PC-3 (cell line): ENCODE measurements around the gene DIRAS1. TPM values are rescaled to one million over a fixed set of nuclear protein-coding genes. Genes with fewer than 3 reads are reported as not detected.

Source experiments
- ATAC-seq: fragments of 200-7000 bp; cut with Tn5 transposase; 2 replicates; pipeline ENCODE4 v1.9.1; 2020; ENCODE audit warnings: mild to moderate bottlenecking, moderate library complexity
- BruUV-seq: library from RNA; stranded (reverse); fragments of 400-500 nt; replicated peaks from 2 replicates; lab custom pipeline; 2021; lab: Mats Ljungman, UMichigan
- CTCF ChIA-PET: fragments of 300-600 bp; sonication (Branson Sonifier 250); formaldehyde crosslinking; loops from one replicate; lab custom pipeline; 2022; ENCODE audit warnings: antibody characterized with exemption; lab: Charles Lee
- POLR2A ChIA-PET: fragments of 300-600 bp; sonication (Branson Sonifier 250); formaldehyde crosslinking; loops from one replicate; lab custom pipeline; 2022; ENCODE audit warnings: antibody characterized with exemption; ENCODE audit not compliant: unreplicated experiment; lab: Charles Lee
- DNase-seq: peaks from one replicate; pipeline ENCODE4 v3.0.0-alpha.2; 2015
- H2AFZ ChIP-seq: fragments of 300-600 bp; sonication (generic); 2 replicates; pipeline ENCODE4 v1.6.0; 2016; ENCODE audit warnings: antibody characterized with exemption, low read length
- H3F3A ChIP-seq: fragments of 300-600 bp; sonication (generic); one replicate; pipeline ENCODE4 v1.6.0; 2017; ENCODE audit warnings: antibody characterized with exemption, low read length, control low read depth, mild to moderate bottlenecking; ENCODE audit not compliant: unreplicated experiment
- H3K27ac ChIP-seq: fragments of 300-600 bp; sonication (generic); 2 replicates; pipeline ENCODE4 v1.5.1; 2016; ENCODE audit warnings: mild to moderate bottlenecking, low read length
- H3K27me3 ChIP-seq: fragments of 300-600 bp; sonication (generic); 2 replicates; pipeline ENCODE4 v1.6.1; 2016; ENCODE audit warnings: low read length, mixed read lengths
- H3K36me3 ChIP-seq: fragments of 300-600 bp; sonication (generic); 2 replicates; pipeline ENCODE4 v1.6.1; 2016; ENCODE audit warnings: low read depth, mixed run types, low read length, mixed read lengths
- H3K4me1 ChIP-seq: fragments of 300-600 bp; sonication (generic); 2 replicates; pipeline ENCODE4 v1.5.1; 2016; ENCODE audit warnings: low read length; ENCODE audit not compliant: insufficient read depth
- H3K4me2 ChIP-seq: fragments of 300-600 bp; sonication (generic); 2 replicates; pipeline ENCODE4 v1.6.0; 2016; ENCODE audit warnings: low read length
- H3K4me3 ChIP-seq: fragments of 300-600 bp; sonication (generic); 2 replicates; pipeline ENCODE4 v1.5.1; 2016; ENCODE audit warnings: mild to moderate bottlenecking, low read length, mixed read lengths
- H3K79me2 ChIP-seq: fragments of 300-600 bp; sonication (generic); 2 replicates; pipeline ENCODE4 v1.6.1; 2017; ENCODE audit warnings: low read length, mixed read lengths
- H3K9ac ChIP-seq: fragments of 300-600 bp; sonication (generic); 2 replicates; pipeline ENCODE4 v1.6.0; 2016; ENCODE audit warnings: mild to moderate bottlenecking, low read length
- H3K9me2 ChIP-seq: fragments of 300-600 bp; sonication (generic); replicated peaks from 2 replicates; pipeline ENCODE4 v1.6.1; 2016; ENCODE audit warnings: mixed run types, low read length, mixed read lengths
- H3K9me3 ChIP-seq: fragments of 300-600 bp; sonication (generic); 2 replicates; pipeline ENCODE4 v1.6.1; 2016; ENCODE audit warnings: low read length, mixed read lengths
- H4K20me1 ChIP-seq: fragments of 300-600 bp; sonication (generic); 2 replicates; pipeline ENCODE4 v1.6.1; 2016; ENCODE audit warnings: low read length, mixed read lengths
- EZH2 ChIP-seq: fragments of 300-600 bp; sonication (generic); IDR thresholded peaks from one replicate; pipeline ENCODE4 v1.6.1; 2017; ENCODE audit warnings: antibody characterized with exemption, mild to moderate bottlenecking, low read length; ENCODE audit not compliant: unreplicated experiment
- EZH2phosphoT487 ChIP-seq: fragments of 300-600 bp; sonication (generic); IDR thresholded peaks from 2 replicates; pipeline ENCODE4 v1.6.1; 2018; ENCODE audit warnings: mild to moderate bottlenecking, antibody characterized with exemption, low read length, borderline replicate concordance
- intact Hi-C: fragments of 100-400 bp; cut with micrococcal nuclease; formaldehyde crosslinking; loops from 2 replicates; pipeline ENCODE4 v1.9.0; 2023
- total RNA-seq: library from RNA; depleted of rRNA; stranded (reverse); fragments of >200 nt; gene quantifications from 2 replicates; pipeline ENCODE4 v1.2.3, GENCODE V29; 2014
- TF ChIP-seq, protein P1 (sequence below): fragments of 300-600 bp; sonication (generic); conservative IDR thresholded peaks from 2 replicates; pipeline ENCODE4 v1.5.1; 2017; ENCODE audit warnings: antibody characterized with exemption, low read depth, mild to moderate bottlenecking, low read length

Gene DIRAS1
- total RNA-seq, 1 experiment from 2014 or later: 2.0 TPM

DNA sequence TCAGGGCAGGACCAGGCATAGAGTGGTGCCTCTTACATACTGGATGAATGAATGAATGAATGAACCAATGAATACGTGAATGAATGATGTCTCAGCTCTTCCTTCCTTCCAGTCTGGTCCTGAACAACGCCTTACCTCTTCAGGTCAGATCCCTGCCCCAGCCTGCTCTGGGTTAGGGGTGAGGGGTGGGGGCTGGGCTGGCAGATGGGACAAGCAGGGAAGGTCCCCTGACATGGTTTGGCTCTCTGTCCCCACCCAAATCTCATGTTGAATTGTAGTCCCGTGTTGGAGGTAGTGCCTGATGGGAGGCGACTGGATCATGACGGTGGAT is 9.3 kb downstream of the DIRAS1 start:
- POLR2A ChIA-PET: no interaction called here
- Histone ChIP-seq H3F3A (no peaks in the 10 kb centered on the region), H2AFZ (no peak overlapping the region)

DNA sequence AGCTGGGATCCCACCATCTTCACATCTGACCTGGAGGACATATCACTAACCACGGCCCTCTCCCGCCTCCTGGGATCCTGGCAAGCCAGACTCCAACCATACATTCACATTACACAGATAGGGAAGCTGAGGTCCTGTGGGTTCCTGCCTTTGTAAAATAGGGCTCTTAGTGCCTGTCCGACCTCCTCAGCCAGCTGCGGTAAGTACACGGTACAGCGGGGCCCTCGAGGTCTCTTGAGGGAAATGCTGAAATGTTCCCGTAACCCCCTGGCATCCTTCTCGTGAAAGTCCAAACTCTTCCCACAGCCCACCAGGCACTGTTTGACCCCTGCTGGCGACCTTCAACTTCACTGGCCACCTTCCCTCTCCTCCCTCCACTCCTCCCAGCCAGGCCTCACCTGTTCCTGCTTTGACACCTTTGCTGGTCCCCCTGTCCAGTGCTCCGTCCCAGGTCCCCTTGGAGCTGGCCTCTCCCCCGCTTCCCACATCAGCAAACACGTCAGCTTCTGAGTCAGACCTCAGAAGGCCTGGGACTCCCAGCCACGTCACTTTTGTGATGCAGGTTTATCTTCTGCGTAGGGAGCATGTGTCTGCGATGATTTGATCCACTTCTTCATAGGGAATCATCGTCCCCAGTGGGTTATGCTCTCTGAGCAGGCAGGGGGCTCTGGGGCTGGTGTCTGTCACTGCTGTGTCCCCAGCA is 9.8 kb downstream of the DIRAS1 start:
- no peaks in the 10 kb centered on the region for H3K36me3 ChIP-seq
- H3K79me2 ChIP-seq: no peaks in the 10 kb centered on the region
- no peaks in the 10 kb centered on the region; the same call in 1 of the 2 replicates for H3K4me1 ChIP-seq
- no peaks in the 10 kb centered on the region for H3K9me2 ChIP-seq
- TF ChIP-seq EZH2 (no peak), EZH2phosphoT487 (no peak)
- TF ChIP-seq, protein P1, sequence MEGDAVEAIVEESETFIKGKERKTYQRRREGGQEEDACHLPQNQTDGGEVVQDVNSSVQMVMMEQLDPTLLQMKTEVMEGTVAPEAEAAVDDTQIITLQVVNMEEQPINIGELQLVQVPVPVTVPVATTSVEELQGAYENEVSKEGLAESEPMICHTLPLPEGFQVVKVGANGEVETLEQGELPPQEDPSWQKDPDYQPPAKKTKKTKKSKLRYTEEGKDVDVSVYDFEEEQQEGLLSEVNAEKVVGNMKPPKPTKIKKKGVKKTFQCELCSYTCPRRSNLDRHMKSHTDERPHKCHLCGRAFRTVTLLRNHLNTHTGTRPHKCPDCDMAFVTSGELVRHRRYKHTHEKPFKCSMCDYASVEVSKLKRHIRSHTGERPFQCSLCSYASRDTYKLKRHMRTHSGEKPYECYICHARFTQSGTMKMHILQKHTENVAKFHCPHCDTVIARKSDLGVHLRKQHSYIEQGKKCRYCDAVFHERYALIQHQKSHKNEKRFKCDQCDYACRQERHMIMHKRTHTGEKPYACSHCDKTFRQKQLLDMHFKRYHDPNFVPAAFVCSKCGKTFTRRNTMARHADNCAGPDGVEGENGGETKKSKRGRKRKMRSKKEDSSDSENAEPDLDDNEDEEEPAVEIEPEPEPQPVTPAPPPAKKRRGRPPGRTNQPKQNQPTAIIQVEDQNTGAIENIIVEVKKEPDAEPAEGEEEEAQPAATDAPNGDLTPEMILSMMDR: no peak
- no peaks in the 10 kb centered on the region for H3F3A ChIP-seq
- DNase-seq (peak; percentile 21), ATAC-seq (no peak)
- no peak overlapping the region for H2AFZ ChIP-seq
- H3K9me3 ChIP-seq: 0 out of 2 replicates have a peak, but pooled peaks cover 7% of the 10 kb centered on the region
- no peak overlapping the region for H3K4me2 ChIP-seq
- H4K20me1 ChIP-seq: no peaks in the 10 kb centered on the region
- ChIA-PET POLR2A (no interaction called here), CTCF (no interaction called here)
- intact Hi-C loops: no loop called here
- no peak overlapping the region for H3K27ac ChIP-seq
- BruUV-seq: no TSS peak
- H3K27me3 ChIP-seq: no peaks in the 10 kb centered on the region
- no peak overlapping the region for H3K9ac ChIP-seq
- no peak overlapping the region for H3K4me3 ChIP-seq

More for the DNA sequence above, 9.3 kb downstream of the DIRAS1 start:
- no peaks in the 10 kb centered on the region for H3K79me2 ChIP-seq
- H3K9me2 ChIP-seq: no peaks in the 10 kb centered on the region
- no peaks in the 10 kb centered on the region for H3K36me3 ChIP-seq
- H3K9me3 ChIP-seq: 0 out of 2 replicates have a peak, but pooled peaks cover 7% of the 10 kb centered on the region
- H3K4me2 ChIP-seq: no peak overlapping the region
- no peaks in the 10 kb centered on the region for H3K27me3 ChIP-seq
- no peak overlapping the region for H3K4me3 ChIP-seq
- CTCF ChIA-PET: no interaction called here
- no peak overlapping the region for H3K9ac ChIP-seq
- intact Hi-C loops: no loop called here
- H4K20me1 ChIP-seq: no peaks in the 10 kb centered on the region
- H3K4me1 ChIP-seq: no peaks in the 10 kb centered on the region; the same call in 1 of the 2 replicates
- no TSS peak for BruUV-seq
- ATAC-seq (no peak), DNase-seq (no peak)
- no peak for TF ChIP-seq EZH2
- TF ChIP-seq, protein P1: no peak
- TF ChIP-seq EZH2phosphoT487: no peak
- H3K27ac ChIP-seq: no peak overlapping the region

DNA sequence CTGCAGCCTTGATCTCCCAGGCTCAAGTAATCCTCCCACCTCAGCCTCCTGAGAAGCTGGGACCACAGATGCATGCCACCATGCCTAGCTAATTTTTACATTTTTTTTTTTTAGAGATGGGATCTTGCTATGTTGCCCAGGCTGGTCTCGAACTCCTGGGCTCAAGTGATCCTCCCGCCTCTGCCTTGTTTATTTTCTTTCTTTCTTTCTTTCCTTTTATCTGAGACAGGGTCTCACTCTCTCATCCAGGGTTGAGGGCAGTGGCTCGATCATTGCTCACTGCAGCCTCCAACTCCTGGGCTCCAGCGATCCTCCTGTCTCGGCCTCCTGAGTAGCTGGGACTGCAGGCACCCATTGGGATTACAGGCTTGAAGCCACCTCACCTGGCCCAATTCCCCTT is 14.9 kb downstream of the DIRAS1 start:
- no peaks in the 10 kb centered on the region for H3K79me2 ChIP-seq
- CTCF ChIA-PET: no interaction called here
- H3K36me3 ChIP-seq: no peaks in the 10 kb centered on the region
- H3K27ac ChIP-seq: no peak overlapping the region
- H3K27me3 ChIP-seq: no peaks in the 10 kb centered on the region
- DNase-seq (no peak), ATAC-seq (no peak)
- intact Hi-C loops: no loop called here
- no peak overlapping the region for H2AFZ ChIP-seq
- H3K4me1 ChIP-seq: no peaks in the 10 kb centered on the region; the same call in 1 of the 2 replicates
- POLR2A ChIA-PET: no interaction called here
- H3K9ac ChIP-seq: no peak overlapping the region
- no peak overlapping the region for H3K4me2 ChIP-seq
- no peaks in the 10 kb centered on the region for H4K20me1 ChIP-seq
- H3K9me2 ChIP-seq: no peaks in the 10 kb centered on the region
- no TSS peak for BruUV-seq
- H3K9me3 ChIP-seq: no peaks in the 10 kb centered on the region
- H3F3A ChIP-seq: no peaks in the 10 kb centered on the region
- no peak overlapping the region for H3K4me3 ChIP-seq
- TF ChIP-seq EZH2phosphoT487 (no peak), EZH2 (no peak)
- TF ChIP-seq, protein P1: no peak
